A673 (cell line): ENCODE data around the gene CNOT4.

Experiments
- CTCF ChIP-seq: fragments of 300-800, 200-600 bp; sonication (generic); conservative IDR thresholded peaks from 2 replicates; pipeline ENCODE4 v1.5.1; 2017; ENCODE audit warnings: low read depth, mild to moderate bottlenecking, antibody characterized with exemption, low read length, moderate library complexity, mixed read lengths
- EZH2 ChIP-seq: fragments of 200-600 bp; sonication (generic); IDR thresholded peaks from 2 replicates; pipeline ENCODE4 v1.6.1; 2017; ENCODE audit warnings: borderline replicate concordance, low read depth, mild to moderate bottlenecking, mixed read lengths, antibody characterized with exemption, low read length; ENCODE audit not compliant: poor library complexity, severe bottlenecking

DNA sequence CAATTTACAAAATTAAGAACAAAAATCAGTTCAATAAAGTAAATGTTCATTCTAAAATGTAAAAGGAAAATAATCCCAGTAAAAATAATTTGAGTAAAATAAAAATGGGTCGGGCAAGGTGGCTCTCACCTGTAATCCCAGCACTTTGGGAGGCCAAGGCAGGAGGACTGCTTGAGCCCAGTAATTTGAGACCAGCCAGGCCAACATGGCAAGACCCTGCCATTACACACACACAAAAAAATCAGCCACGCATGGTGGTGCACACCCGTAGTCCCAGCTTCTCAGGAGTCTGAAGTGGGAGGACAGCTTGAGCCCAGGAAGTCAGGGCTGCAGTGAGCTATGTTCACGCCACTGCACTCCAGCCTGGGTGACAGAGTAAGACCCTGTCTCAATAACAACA lies 34.4 kb downstream of the CNOT4 start:
- TF ChIP-seq EZH2 (no peak), CTCF (no peak)
